GM20000 (cell line): Measurements from ENCODE around the gene CISD3.

ENCODE experiments used
- DNase-seq: peaks from one replicate; pipeline ENCODE4 v3.0.0; 2012; ENCODE audit warnings: low spot score
- CTCF ChIP-seq: IDR thresholded peaks from 2 replicates; pipeline ENCODE4 v1.5.1; 2012; ENCODE audit warnings: mild to moderate bottlenecking, control low read depth; ENCODE audit errors: extremely low read depth, missing control alignments

Gene CISD3

DNA sequence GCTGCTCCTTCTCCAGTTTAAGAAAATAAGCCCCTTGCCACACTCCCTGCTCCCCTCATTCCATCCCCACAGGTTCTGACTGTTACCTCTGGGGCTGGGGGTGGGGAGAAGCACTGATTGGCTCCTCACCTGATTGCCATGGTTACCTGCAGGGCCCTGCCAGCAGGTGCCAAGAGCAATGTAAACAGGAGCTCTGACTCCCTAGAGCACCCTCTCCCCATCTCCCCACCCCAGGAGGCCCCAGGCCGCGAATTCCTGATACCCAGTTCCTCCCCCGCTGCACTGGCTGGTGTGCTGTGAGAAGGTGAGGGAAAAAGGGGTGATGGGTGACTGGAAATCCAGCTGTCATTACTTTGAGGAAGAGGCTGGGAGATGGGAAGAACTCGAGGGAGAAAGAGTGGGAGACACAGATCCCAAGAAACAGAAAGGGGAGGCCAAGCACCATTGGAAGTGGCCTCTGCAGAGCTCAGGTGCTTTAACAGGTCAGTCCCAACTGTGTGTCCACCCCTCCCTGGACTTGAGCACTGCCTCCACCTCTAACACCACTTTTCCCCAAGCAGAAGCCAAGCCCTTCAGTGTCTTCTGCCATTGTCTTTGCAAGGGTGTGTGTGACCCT, 13.5 kb downstream of the CISD3 start:
- DNase-seq: no peak
- TF ChIP-seq CTCF: no peak

GRCh38 chr17:38745545-38745944, 15.4 kb downstream of the CISD3 start:
- DNase-seq: no peak
- TF ChIP-seq CTCF: no peak

DNA sequence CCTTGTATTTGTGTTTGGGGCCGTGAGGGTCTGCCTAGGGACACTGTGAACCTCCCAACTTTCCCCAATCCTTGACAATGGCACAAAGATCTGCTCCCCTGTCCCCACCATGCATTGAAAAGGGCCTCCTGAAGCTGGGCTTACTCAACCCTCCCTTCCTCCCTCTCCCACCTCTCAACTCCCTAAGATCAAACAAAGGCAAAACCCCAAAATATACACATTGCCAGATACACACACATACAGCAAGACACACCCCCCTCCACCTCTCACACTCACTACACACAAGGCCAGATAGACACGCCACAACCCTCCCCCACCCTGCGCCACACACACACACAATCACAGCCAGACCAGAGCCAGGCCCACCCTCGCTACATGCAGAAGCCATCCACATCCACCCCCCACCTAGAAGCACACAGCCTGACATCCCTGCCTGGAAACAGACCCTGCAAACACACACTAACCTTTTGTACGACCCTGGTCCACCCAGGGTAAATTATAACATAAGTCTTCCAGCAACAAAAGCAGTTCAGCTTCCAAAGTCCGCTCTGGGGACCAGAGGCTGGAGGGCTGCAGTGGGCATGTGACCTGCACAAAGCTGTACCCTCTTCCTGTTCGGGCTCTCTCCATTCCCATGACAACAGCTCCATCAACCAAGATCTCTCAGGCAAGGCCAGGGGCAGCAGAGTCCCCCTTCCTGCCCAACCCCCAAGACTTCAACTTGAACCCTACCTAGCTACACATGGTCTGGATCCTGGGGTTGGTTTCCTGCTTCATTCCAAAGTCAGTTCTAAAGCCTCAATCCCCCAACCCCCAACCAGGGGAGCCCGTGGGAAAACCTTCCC, 16.1 kb downstream of the CISD3 start:
- no peak for DNase-seq
- TF ChIP-seq CTCF: no peak

DNA sequence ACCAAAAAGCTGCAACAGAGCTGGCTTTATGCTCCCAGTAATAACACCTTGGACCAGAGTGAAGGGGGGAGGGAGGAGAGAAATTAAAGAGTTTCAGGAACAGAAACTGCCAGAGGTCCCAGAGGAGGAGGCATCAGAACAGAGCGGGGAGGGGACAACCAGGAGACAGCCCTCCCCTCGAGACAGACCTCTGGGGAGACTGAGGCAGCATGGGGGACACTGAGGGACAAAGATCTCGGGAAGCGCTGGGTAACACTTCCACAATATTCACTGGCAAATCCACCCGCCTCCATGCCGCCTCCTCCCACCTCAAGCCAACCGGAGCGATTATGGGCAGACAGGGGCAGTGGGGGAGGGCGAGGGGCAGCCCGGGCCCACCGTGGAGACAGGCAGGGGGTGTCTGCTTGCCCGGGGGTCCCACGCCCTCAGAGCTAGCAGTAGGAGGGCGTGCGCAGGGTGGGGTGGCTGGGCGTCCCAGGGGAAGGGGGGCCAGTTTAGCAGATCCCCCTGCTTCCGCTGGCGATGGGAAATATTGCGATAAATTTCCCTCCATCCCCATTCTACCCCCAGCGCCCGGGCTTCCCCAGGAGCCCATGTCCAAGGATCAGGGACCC, 16.8 kb downstream of the CISD3 start:
- TF ChIP-seq CTCF: no peak
- DNase-seq: no peak

- peak; percentile 19 for TF ChIP-seq CTCF
- DNase-seq: peak; percentile 78
Measured at GRCh38 chr17:38747463-38748148, 17.5 kb downstream of the CISD3 start.

GRCh38 chr17:38748149-38748891, 18.2 kb downstream of the CISD3 start, which contains the start of gene PCGF2:
Gene PCGF2, minus strand, starts transcription at chr17:38748336. Its CDS starts 7,934 bp downstream, at chr17:38740402.
- peak; percentile 75 for DNase-seq
- TF ChIP-seq CTCF: no peak
